HG03565 (cell line): Measurements from ENCODE around the gene FAM216B.
"Not testable (repeated sequence)": the region's sequence is repeated elsewhere in the genome, so short reads cannot be mapped to it uniquely, and the experiment has no call there.

Experiments
- ATAC-seq: cut with Tn5 transposase; IDR thresholded peaks from one replicate; pipeline ENCODE4 v1.9.1; 2021; ENCODE audit warnings: mild to moderate bottlenecking, moderate library complexity; ENCODE audit not compliant: unreplicated experiment

Gene FAM216B

GRCh38 chr13:42777467-42777866 is 3.9 kb upstream of the FAM216B start:
- ATAC-seq: no peak

- ATAC-seq: no peak
Observed at GRCh38 chr13:42780044-42780443, 1.3 kb upstream of the FAM216B start.

GRCh38 chr13:42786715-42787114 is 5.3 kb downstream of the FAM216B start:
- ATAC-seq: no peak

- no peak for ATAC-seq
Observed at GRCh38 chr13:42788601-42789000, 7.2 kb downstream of the FAM216B start.

- ATAC-seq: no peak
Observed at GRCh38 chr13:42792154-42792553, 10.8 kb downstream of the FAM216B start.

GRCh38 chr13:42794577-42795275 is 13.3 kb downstream of the FAM216B start:
- no peak for ATAC-seq

- ATAC-seq: no peak
Observed at GRCh38 chr13:42795666-42796065, 14.3 kb downstream of the FAM216B start.

GRCh38 chr13:42796747-42797356 is 15.5 kb downstream of the FAM216B start:
- ATAC-seq: no peak

GRCh38 chr13:42798118-42798517 is 16.7 kb downstream of the FAM216B start:
- no peak for ATAC-seq

- no peak for ATAC-seq
Observed at GRCh38 chr13:42800109-42800643, 18.8 kb downstream of the FAM216B start.

- peak; percentile 11 for ATAC-seq
Observed at GRCh38 chr13:42803563-42804204, 22.3 kb downstream of the FAM216B start.

- peak; percentile 60 for ATAC-seq
Observed at GRCh38 chr13:42804244-42804874, 23.0 kb downstream of the FAM216B start.

GRCh38 chr13:42807241-42807640 is 25.9 kb downstream of the FAM216B start:
- no peak for ATAC-seq

GRCh38 chr13:42807866-42808265 is 26.5 kb downstream of the FAM216B start:
- ATAC-seq: no peak

GRCh38 chr13:42808341-42808940 is 27.1 kb downstream of the FAM216B start:
- ATAC-seq: no peak

- no peak for ATAC-seq
Observed at GRCh38 chr13:42812316-42812715, 30.9 kb downstream of the FAM216B start.

GRCh38 chr13:42814868-42815267 is 33.5 kb downstream of the FAM216B start:
- no peak for ATAC-seq

GRCh38 chr13:42815681-42816080 is 34.3 kb downstream of the FAM216B start:
- ATAC-seq: no peak

GRCh38 chr13:42816538-42816937 is 35.2 kb downstream of the FAM216B start:
- no peak for ATAC-seq

- ATAC-seq: not testable (repeated sequence)
Observed at GRCh38 chr13:42819687-42820086, 38.3 kb downstream of the FAM216B start.

GRCh38 chr13:42820451-42820850 is 39.1 kb downstream of the FAM216B start:
- no peak for ATAC-seq
